HG02938 (cell line): ENCODE data around the gene GPX4.

Experiments used
- ATAC-seq: cut with Tn5 transposase; IDR thresholded peaks from one replicate; pipeline ENCODE4 v1.9.1; 2021; ENCODE audit warnings: mild to moderate bottlenecking, moderate library complexity; ENCODE audit not compliant: unreplicated experiment

The GPX4 gene

GRCh38 chr19:1103708-1104310, at the start of gene GPX4:
Gene GPX4, plus strand, starts transcription at chr19:1103994. Its CDS starts 50 bp downstream, at chr19:1104044.
- peak; percentile 67 for ATAC-seq

- no peak for ATAC-seq
Observed at GRCh38 chr19:1054102-1055027, 49.4 kb upstream of the GPX4 start.

- ATAC-seq: no peak
Observed at GRCh38 chr19:1055028-1055425, 48.8 kb upstream of the GPX4 start.

- ATAC-seq: no peak
Observed at GRCh38 chr19:1055886-1056620, 47.7 kb upstream of the GPX4 start.

GRCh38 chr19:1057176-1057855, 46.5 kb upstream of the GPX4 start:
- no peak for ATAC-seq

- no peak for ATAC-seq
Observed at GRCh38 chr19:1058112-1058511, 45.7 kb upstream of the GPX4 start.

- no peak for ATAC-seq
Observed at GRCh38 chr19:1060689-1061088, 43.1 kb upstream of the GPX4 start.

GRCh38 chr19:1061987-1062386, 41.8 kb upstream of the GPX4 start:
- ATAC-seq: no peak

GRCh38 chr19:1062387-1063029, 41.3 kb upstream of the GPX4 start:
- ATAC-seq: no peak

GRCh38 chr19:1063030-1063908, 40.5 kb upstream of the GPX4 start:
- ATAC-seq: no peak

- no peak for ATAC-seq
Observed at GRCh38 chr19:1063909-1064660, 39.7 kb upstream of the GPX4 start.

- ATAC-seq: no peak
Observed at GRCh38 chr19:1064661-1065605, 38.9 kb upstream of the GPX4 start.

- ATAC-seq: no peak
Observed at GRCh38 chr19:1065606-1066109, 38.1 kb upstream of the GPX4 start.

- ATAC-seq: no peak
Observed at GRCh38 chr19:1066251-1066747, 37.5 kb upstream of the GPX4 start.

GRCh38 chr19:1066748-1067340, 37.0 kb upstream of the GPX4 start, which contains the start of gene ARHGAP45:
Gene ARHGAP45, plus strand, starts transcription at chr19:1067167. Its CDS starts 239 bp downstream, at chr19:1067406.
- ATAC-seq: no peak

- no peak for ATAC-seq
Observed at GRCh38 chr19:1067341-1067957, 36.3 kb upstream of the GPX4 start.
